ENCODE measurements around the gene HIVEP3.
A peak's percentile ranks its signal among the peaks of the same experiment; 100 is the strongest.

Gene HIVEP3

GRCh38 chr1:41891199-41891896, 27.4 kb downstream of the HIVEP3 start:
- peak; percentile 35 to 79 for DNase-seq

GRCh38 chr1:41890825-41891198, 27.9 kb downstream of the HIVEP3 start:
- peak; percentile 7 to 48 for DNase-seq

GRCh38 chr1:41889506-41890414, 29.0 kb downstream of the HIVEP3 start:
- peak; percentile 90 to 95 for DNase-seq

GRCh38 chr1:41888756-41889155, 30.0 kb downstream of the HIVEP3 start:
- no peak for DNase-seq

GRCh38 chr1:41887365-41887764, 31.4 kb downstream of the HIVEP3 start:
- no peak for DNase-seq

GRCh38 chr1:41884256-41885230, 34.2 kb downstream of the HIVEP3 start:
- DNase-seq: no peak

- no peak for DNase-seq
Observed at GRCh38 chr1:41883507-41883906, 35.2 kb downstream of the HIVEP3 start.

- no peak for DNase-seq
Observed at GRCh38 chr1:41882486-41882885, 36.2 kb downstream of the HIVEP3 start.

- no peak for DNase-seq
Observed at GRCh38 chr1:41882068-41882477, 36.6 kb downstream of the HIVEP3 start.

- no peak for DNase-seq
Observed at GRCh38 chr1:41880950-41881885, 37.5 kb downstream of the HIVEP3 start.

GRCh38 chr1:41880261-41880660, 38.5 kb downstream of the HIVEP3 start:
- no peak for DNase-seq

- no peak for DNase-seq
Observed at GRCh38 chr1:41879617-41880016, 39.1 kb downstream of the HIVEP3 start.

- DNase-seq: no peak
Observed at GRCh38 chr1:41878911-41879310, 39.8 kb downstream of the HIVEP3 start.

GRCh38 chr1:41878495-41878894, 40.2 kb downstream of the HIVEP3 start:
- no peak for DNase-seq

- peak in 1 of 2 experiments; percentile 20 for DNase-seq
Observed at GRCh38 chr1:41876576-41877445, 41.9 kb downstream of the HIVEP3 start.

GRCh38 chr1:41875487-41875886, 43.2 kb downstream of the HIVEP3 start:
- DNase-seq: no peak

GRCh38 chr1:41874903-41875411, 43.8 kb downstream of the HIVEP3 start:
- DNase-seq: no peak

GRCh38 chr1:41874151-41874719, 44.5 kb downstream of the HIVEP3 start:
- no peak for DNase-seq

GRCh38 chr1:41872074-41872473, 46.6 kb downstream of the HIVEP3 start:
- no peak for DNase-seq

- no peak for DNase-seq
Observed at GRCh38 chr1:41870076-41870562, 48.6 kb downstream of the HIVEP3 start.

All from NCI-H524 (cell line).